HFFc6 (cell line): ENCODE results near the gene ZDBF2. TPM values are rescaled to one million over a fixed set of nuclear protein-coding genes. Genes with fewer than 3 reads are reported as not detected.
"Not testable (repeated sequence)": the region's sequence is repeated elsewhere in the genome, so short reads cannot be mapped to it uniquely, and the experiment has no call there.

Source experiments
- DNase-seq: peaks from one replicate; pipeline ENCODE4 v3.0.0-alpha.2; 2018
- H3K27ac Mint-ChIP-seq: 2 replicates; pipeline ENCODE4 v1.8.0; 2020; ENCODE audit warnings: mild to moderate bottlenecking, mixed read lengths
- H3K27me3 Mint-ChIP-seq: 2 replicates; pipeline ENCODE4 v1.8.0; 2021; ENCODE audit warnings: mild to moderate bottlenecking, moderate library complexity, mixed read lengths; ENCODE audit not compliant: insufficient read depth
- H3K36me3 Mint-ChIP-seq: 2 replicates; pipeline ENCODE4 v1.8.0; 2021; ENCODE audit warnings: low read depth, mixed read lengths
- H3K4me1 Mint-ChIP-seq: 2 replicates; pipeline ENCODE4 v1.8.0; 2020; ENCODE audit warnings: low read depth, mixed read lengths
- H3K4me3 Mint-ChIP-seq: 2 replicates; pipeline ENCODE4 v1.8.0; 2020; ENCODE audit warnings: mild to moderate bottlenecking, moderate library complexity, mixed read lengths
- H3K9me3 Mint-ChIP-seq: 2 replicates; pipeline ENCODE4 v1.8.0; 2020; ENCODE audit warnings: mild to moderate bottlenecking, mixed read lengths
- CTCF ChIP-seq: fragments of 200-600 bp; sonication (generic); IDR thresholded peaks from 2 replicates; pipeline ENCODE4 v1.5.0; 2021; ENCODE audit warnings: antibody characterized with exemption, mild to moderate bottlenecking
- total RNA-seq, 6 experiments: library from RNA; stranded (reverse); fragmentation: NEBNext Ultra II Directional; extraction: Animal tissue kit (Norgen Biotek cat#: 25700); gene quantifications; 2 replicates in 1 of 6; 3 replicates in 5 of 6; pipeline ENCODE4 v1.2.3, GENCODE V29; 2021

The ZDBF2 gene
- total RNA-seq, 6 experiments from 2014 or later, result 11.4 to 15.4 (median 12.9) TPM

- H3K27ac Mint-ChIP-seq, result no peak overlapping the region
- no peak for TF ChIP-seq CTCF
- DNase-seq, result no peak
- H3K9me3 Mint-ChIP-seq, result peaks cover 11% of the 10 kb centered on the region
- peaks cover 32% of the 10 kb centered on the region for H3K36me3 Mint-ChIP-seq
- H3K4me1 Mint-ChIP-seq, result peaks cover 15% of the 10 kb centered on the region
- H3K4me3 Mint-ChIP-seq, result no peak overlapping the region
- H3K27me3 Mint-ChIP-seq, result no peaks in the 10 kb centered on the region
Observed at GRCh38 chr2:206287197-206287596, 12.7 kb downstream of the ZDBF2 start.

- no peak overlapping the region for H3K27ac Mint-ChIP-seq
- no peak overlapping the region for H3K4me3 Mint-ChIP-seq
- H3K9me3 Mint-ChIP-seq, result peaks cover 11% of the 10 kb centered on the region
Observed at GRCh38 chr2:206289391-206289790, 14.9 kb downstream of the ZDBF2 start.

GRCh38 chr2:206296128-206296527 lies 21.7 kb downstream of the ZDBF2 start:
- TF ChIP-seq CTCF, result no peak
- Mint-ChIP-seq H3K4me3 (no peak overlapping the region), H3K27me3 (no peaks in the 10 kb centered on the region), H3K9me3 (no peaks in the 10 kb centered on the region), H3K4me1 (peaks cover 20% of the 10 kb centered on the region), H3K27ac (no peak overlapping the region), H3K36me3 (peaks cover 5% of the 10 kb centered on the region; the same call in 1 of the 2 replicates)
- peak; percentile 41 for DNase-seq

More at GRCh38 chr2:206289391-206289790, 14.9 kb downstream of the ZDBF2 start:
- no peak for DNase-seq
- peaks cover 21% of the 10 kb centered on the region for H3K36me3 Mint-ChIP-seq
- no peaks in the 10 kb centered on the region for H3K27me3 Mint-ChIP-seq
- no peak for TF ChIP-seq CTCF
- peaks cover 15% of the 10 kb centered on the region for H3K4me1 Mint-ChIP-seq

- not testable (repeated sequence) for H3K4me3 Mint-ChIP-seq, H3K36me3 Mint-ChIP-seq, H3K9me3 Mint-ChIP-seq, DNase-seq, H3K27ac Mint-ChIP-seq, H3K27me3 Mint-ChIP-seq
- peaks cover 27% of the 10 kb centered on the region for H3K4me1 Mint-ChIP-seq
Observed at GRCh38 chr2:206299608-206300007, 25.1 kb downstream of the ZDBF2 start.

GRCh38 chr2:206305523-206306245 lies 31.2 kb downstream of the ZDBF2 start:
- no peak for TF ChIP-seq CTCF
- H3K36me3 Mint-ChIP-seq, result peaks cover 19% of the 10 kb centered on the region
- no peak overlapping the region for H3K27ac Mint-ChIP-seq
- no peak for DNase-seq
- no peak overlapping the region for H3K4me3 Mint-ChIP-seq
- H3K9me3 Mint-ChIP-seq, result no peaks in the 10 kb centered on the region; the same call in 1 of the 2 replicates
- H3K27me3 Mint-ChIP-seq, result no peaks in the 10 kb centered on the region; the same call in 1 of the 2 replicates
- peaks cover 12% of the 10 kb centered on the region for H3K4me1 Mint-ChIP-seq

- no peak for DNase-seq
- Mint-ChIP-seq H3K4me3 (no peak overlapping the region), H3K27ac (no peak overlapping the region), H3K27me3 (no peaks in the 10 kb centered on the region; the same call in 1 of the 2 replicates), H3K36me3 (peaks cover 19% of the 10 kb centered on the region), H3K4me1 (no peaks in the 10 kb centered on the region), H3K9me3 (no peaks in the 10 kb centered on the region; the same call in 1 of the 2 replicates)
- TF ChIP-seq CTCF, result no peak
Observed at GRCh38 chr2:206311026-206311425, 36.6 kb downstream of the ZDBF2 start.
